Activated naive CD8-positive, alpha-beta T cell treated with anti-CD3 and anti-CD28 coated beads, Interleukin-2, amount 50 U/mL, for 24 hours (primary cell): Measurements from ENCODE around the gene IQSEC3.

Experiments used
- ATAC-seq: fragments of 150-1000 bp; cut with Tn5 transposase; one replicate; pipeline ENCODE4 v1.10.0; 2021
- DNase-seq: peaks from one replicate; pipeline ENCODE4 v3.0.0; 2021
- H3K27ac Mint-ChIP-seq: one replicate; pipeline ENCODE4 v1.8.0; 2021; ENCODE audit warnings: mild to moderate bottlenecking, mixed read lengths
- H3K27me3 Mint-ChIP-seq: one replicate; pipeline ENCODE4 v1.8.0; 2021; ENCODE audit warnings: mixed read lengths
- H3K36me3 Mint-ChIP-seq: one replicate; pipeline ENCODE4 v1.8.0; 2021; ENCODE audit warnings: low read depth, mixed read lengths
- H3K4me1 Mint-ChIP-seq: one replicate; pipeline ENCODE4 v1.8.0; 2021; ENCODE audit warnings: mixed read lengths
- H3K4me3 Mint-ChIP-seq: one replicate; pipeline ENCODE4 v1.8.0; 2021; ENCODE audit warnings: mild to moderate bottlenecking, moderate library complexity, mixed read lengths
- H3K9me3 Mint-ChIP-seq: one replicate; pipeline ENCODE4 v1.8.0; 2021; ENCODE audit warnings: mixed read lengths

IQSEC3 gene

GRCh38 chr12:84056-84455 lies 17.5 kb downstream of the IQSEC3 start:
- no peak for DNase-seq
- Mint-ChIP-seq H3K4me1 (no peaks in the 10 kb centered on the region), H3K27me3 (peaks cover 27% of the 10 kb centered on the region), H3K9me3 (peaks cover under 1% of the 10 kb centered on the region), H3K27ac (no peak overlapping the region), H3K36me3 (no peaks in the 10 kb centered on the region), H3K4me3 (no peak overlapping the region)
- no peak for ATAC-seq

GRCh38 chr12:85191-85666 lies 18.7 kb downstream of the IQSEC3 start:
- DNase-seq, result no peak
- H3K9me3 Mint-ChIP-seq, result peaks cover 13% of the 10 kb centered on the region
- no peak overlapping the region for H3K27ac Mint-ChIP-seq
- H3K4me1 Mint-ChIP-seq, result no peaks in the 10 kb centered on the region
- H3K27me3 Mint-ChIP-seq, result peaks cover 17% of the 10 kb centered on the region
- no peak for ATAC-seq
- H3K36me3 Mint-ChIP-seq, result no peaks in the 10 kb centered on the region
- no peak overlapping the region for H3K4me3 Mint-ChIP-seq

- H3K27me3 Mint-ChIP-seq, result no peaks in the 10 kb centered on the region
- peaks cover 16% of the 10 kb centered on the region for H3K9me3 Mint-ChIP-seq
- no peak overlapping the region for H3K4me3 Mint-ChIP-seq
- H3K4me1 Mint-ChIP-seq, result no peaks in the 10 kb centered on the region
- DNase-seq (no peak), ATAC-seq (no peak)
- H3K36me3 Mint-ChIP-seq, result no peaks in the 10 kb centered on the region
- no peak overlapping the region for H3K27ac Mint-ChIP-seq
Observed at GRCh38 chr12:87315-87714, 20.7 kb downstream of the IQSEC3 start.

- no peak for DNase-seq
Observed at GRCh38 chr12:87856-88255, 21.3 kb downstream of the IQSEC3 start.

GRCh38 chr12:89653-90052 lies 23.1 kb downstream of the IQSEC3 start:
- H3K27ac Mint-ChIP-seq, result no peak overlapping the region
- no peaks in the 10 kb centered on the region for H3K4me1 Mint-ChIP-seq
- no peak for ATAC-seq
- DNase-seq, result no peak
- no peaks in the 10 kb centered on the region for H3K36me3 Mint-ChIP-seq
- H3K4me3 Mint-ChIP-seq, result no peak overlapping the region
- peaks cover 16% of the 10 kb centered on the region for H3K9me3 Mint-ChIP-seq
- no peaks in the 10 kb centered on the region for H3K27me3 Mint-ChIP-seq

More at GRCh38 chr12:87856-88255, 21.3 kb downstream of the IQSEC3 start:
- H3K4me1 Mint-ChIP-seq, result no peaks in the 10 kb centered on the region
- H3K9me3 Mint-ChIP-seq, result peaks cover 16% of the 10 kb centered on the region
- no peak overlapping the region for H3K4me3 Mint-ChIP-seq
- no peak overlapping the region for H3K27ac Mint-ChIP-seq
- no peaks in the 10 kb centered on the region for H3K27me3 Mint-ChIP-seq
- no peaks in the 10 kb centered on the region for H3K36me3 Mint-ChIP-seq
- ATAC-seq, result no peak

- Mint-ChIP-seq H3K36me3 (no peaks in the 10 kb centered on the region), H3K9me3 (peaks cover 16% of the 10 kb centered on the region), H3K27me3 (no peaks in the 10 kb centered on the region), H3K4me3 (no peak overlapping the region), H3K4me1 (no peaks in the 10 kb centered on the region), H3K27ac (no peak overlapping the region)
- no peak for ATAC-seq
- DNase-seq, result no peak
Observed at GRCh38 chr12:91213-91612, 24.6 kb downstream of the IQSEC3 start.

- Mint-ChIP-seq H3K27ac (no peak overlapping the region), H3K4me1 (no peaks in the 10 kb centered on the region), H3K36me3 (no peaks in the 10 kb centered on the region), H3K4me3 (no peak overlapping the region), H3K9me3 (peaks cover 16% of the 10 kb centered on the region), H3K27me3 (no peaks in the 10 kb centered on the region)
- ATAC-seq, result no peak
- no peak for DNase-seq
Observed at GRCh38 chr12:93266-94005, 26.9 kb downstream of the IQSEC3 start.

GRCh38 chr12:96543-96942 lies 30.0 kb downstream of the IQSEC3 start:
- Mint-ChIP-seq H3K27me3 (peaks cover 6% of the 10 kb centered on the region), H3K4me1 (no peaks in the 10 kb centered on the region), H3K27ac (no peak overlapping the region), H3K4me3 (no peak overlapping the region), H3K9me3 (no peaks in the 10 kb centered on the region), H3K36me3 (no peaks in the 10 kb centered on the region)
- ATAC-seq (no peak), DNase-seq (no peak)

GRCh38 chr12:98924-99352 lies 32.4 kb downstream of the IQSEC3 start:
- no peak overlapping the region for H3K4me3 Mint-ChIP-seq

GRCh38 chr12:99605-100004 lies 33.0 kb downstream of the IQSEC3 start:
- ATAC-seq, result no peak
- H3K36me3 Mint-ChIP-seq, result no peaks in the 10 kb centered on the region
- H3K4me3 Mint-ChIP-seq, result no peak overlapping the region
- peaks cover 3% of the 10 kb centered on the region for H3K9me3 Mint-ChIP-seq
- H3K4me1 Mint-ChIP-seq, result peaks cover 5% of the 10 kb centered on the region
- H3K27ac Mint-ChIP-seq, result no peak overlapping the region
- H3K27me3 Mint-ChIP-seq, result peaks cover 6% of the 10 kb centered on the region
- no peak for DNase-seq

More at GRCh38 chr12:98924-99352, 32.4 kb downstream of the IQSEC3 start:
- Mint-ChIP-seq H3K9me3 (peaks cover 2% of the 10 kb centered on the region), H3K36me3 (no peaks in the 10 kb centered on the region), H3K27ac (no peak overlapping the region), H3K4me1 (peaks cover 1% of the 10 kb centered on the region), H3K27me3 (peaks cover 6% of the 10 kb centered on the region)
- DNase-seq (no peak), ATAC-seq (no peak)

GRCh38 chr12:101969-102878 lies 35.7 kb downstream of the IQSEC3 start:
- Mint-ChIP-seq H3K27ac (no peak overlapping the region), H3K9me3 (peaks cover 3% of the 10 kb centered on the region), H3K36me3 (no peaks in the 10 kb centered on the region), H3K27me3 (peaks cover 6% of the 10 kb centered on the region), H3K4me3 (no peak overlapping the region), H3K4me1 (peaks cover 5% of the 10 kb centered on the region)
- DNase-seq (no peak), ATAC-seq (no peak)

- ATAC-seq, result no peak
- Mint-ChIP-seq H3K36me3 (no peaks in the 10 kb centered on the region), H3K4me1 (peaks cover 5% of the 10 kb centered on the region), H3K4me3 (no peak overlapping the region), H3K27me3 (peaks cover 6% of the 10 kb centered on the region), H3K27ac (no peak overlapping the region), H3K9me3 (peaks cover 3% of the 10 kb centered on the region)
- DNase-seq, result no peak
Observed at GRCh38 chr12:102879-103168, 36.3 kb downstream of the IQSEC3 start.

- Mint-ChIP-seq H3K4me3 (no peak overlapping the region), H3K27ac (no peak overlapping the region), H3K4me1 (peaks cover 5% of the 10 kb centered on the region), H3K27me3 (peaks cover 6% of the 10 kb centered on the region), H3K9me3 (peaks cover 3% of the 10 kb centered on the region), H3K36me3 (no peaks in the 10 kb centered on the region)
- ATAC-seq, result no peak
- DNase-seq, result no peak
Observed at GRCh38 chr12:103169-103981, 36.8 kb downstream of the IQSEC3 start.

GRCh38 chr12:104551-105081 lies 38.0 kb downstream of the IQSEC3 start:
- DNase-seq (peak; percentile 27), ATAC-seq (no peak)
- Mint-ChIP-seq H3K27ac (no peak overlapping the region), H3K4me1 (peaks cover 8% of the 10 kb centered on the region), H3K4me3 (no peak overlapping the region), H3K27me3 (peaks cover 4% of the 10 kb centered on the region), H3K9me3 (peaks cover 3% of the 10 kb centered on the region), H3K36me3 (no peaks in the 10 kb centered on the region)
